Adrenal gland (tissue), 12 donors: ENCODE results near the gene ERAL1. TPM values are rescaled to one million over a fixed set of nuclear protein-coding genes. Genes with fewer than 3 reads are reported as not detected.
A peak's percentile ranks its signal among the peaks of the same experiment; 100 is the strongest.
"Not testable (repeated sequence)": the region's sequence is repeated elsewhere in the genome, so short reads cannot be mapped to it uniquely, and the experiment has no call there.

Experiments
- DNase-seq, 7 donors: peaks; one replicate each; pipeline ENCODE4 v3.0.0-alpha.2; 2019 to 2020
- H3K27ac ChIP-seq, 5 donors: fragments of 200-600 bp; sonication (generic) in 4 of 5; 1 replicate in 3 of 5; 2 replicates in 2 of 5; pipeline versions ENCODE4 v1.5.1 to v1.8.0; 2016 to 2020; ENCODE audit warnings: mild to moderate bottlenecking in 1 of 5
- H3K27me3 ChIP-seq: fragments of 200-600 bp; 2 replicates; pipeline ENCODE4 v1.8.0; 2021
- H3K36me3 ChIP-seq, 2 donors: fragments of 200-600 bp; replicated peaks in 1 of 2; 1 replicate in 1 of 2; 2 replicates in 1 of 2; pipeline versions ENCODE4 v1.5.1 to v1.8.0; 2018 to 2022
- H3K4me1 ChIP-seq, 2 donors: fragments of 200-600 bp; replicated peaks in 1 of 2; 1 replicate in 1 of 2; 2 replicates in 1 of 2; pipeline versions ENCODE4 v1.5.1 to v1.8.0; 2018 to 2021
- H3K4me3 ChIP-seq, 4 donors: fragments of 200-600 bp; sonication (generic) in 3 of 4; one replicate each; pipeline ENCODE4 v1.5.1; 2016 to 2018
- H3K9me3 ChIP-seq, 3 donors: fragments of 200-600 bp; sonication (generic) in 1 of 3; replicated peaks in 1 of 3; 1 replicate in 2 of 3; 2 replicates in 1 of 3; pipeline versions ENCODE4 v1.5.1 to v1.8.0; 2016 to 2021
- POLR2A ChIP-seq, 2 donors: fragments of 450-650 bp; IDR thresholded peaks; one replicate each; pipeline ENCODE4 v1.6.1; 2017; ENCODE audit warnings: antibody characterized with exemption in 2 of 2, mild to moderate bottlenecking in 2 of 2, moderate library complexity in 1 of 2
- WGBS, 4 donors: extraction: QIAGEN DNeasy Blood & Tissue Kit in 2 of 4; methylation state at CpG; one replicate each; pipeline versions ENCODE4 v1.1.5 to v1.1.7; 2013 to 2017; 5-methylcytosine and 5-hydroxymethylcytosine counted together
- intact Hi-C, 2 donors: fragments of 100-400 bp; cut with DNase I; formaldehyde crosslinking; loops; one replicate each; pipeline versions ENCODE4 v1.14.1 to v1.15.0; 2022 to 2023
- polyA plus RNA-seq, 3 donors: library from polyadenylated mRNA; stranded (reverse); fragments of 200-250 nt in 2 of 3; fragments of 350-450 nt in 1 of 3; fragmentation: Illumina TruSeq in 1 of 3; extraction: RNeasy Lipid Tissue Mini Kit (QIAGEN cat#74804) in 1 of 3; gene quantifications; one replicate each; pipeline ENCODE4 v1.2.3, GENCODE V29; 2013 to 2014
- total RNA-seq, 9 donors: library from RNA; depleted of rRNA in 4 of 9; stranded (reverse); fragments of >200 nt in 4 of 9; fragments of 120-200 nt in 1 of 9; fragmentation: NEBNext Ultra II Directional in 1 of 9; extraction: Animal tissue kit (Norgen Biotek cat#: 25700) in 1 of 9; gene quantifications; one replicate each; pipeline versions ENCODE4 v1.1.0 to v1.2.4, GENCODE V29; 2013 to 2023
- TF ChIP-seq, protein P1 (sequence below), 6 experiments: fragments of 450-650 bp in 4 of 6; fragments of 200-600 bp in 2 of 6; sonication (generic) in 1 of 6; IDR thresholded peaks; 1 replicate in 5 of 6; 2 replicates in 1 of 6; pipeline versions ENCODE4 v1.5.1 to v1.8.0; 2016 to 2021; ENCODE audit warnings: antibody characterized with exemption in 6 of 6, mild to moderate bottlenecking in 2 of 6, moderate library complexity in 1 of 6
- donor health status: healthy with polysubstance abuse.
- donor health status: Bipolar disorder and iron deficiency.
- donor health status: DM: yes; HTN: yes; CAD: no.
- donor health status: DM: no; HTN: no; CAD: no.
- donor health status: DM: no; HTN: no; CAD: no.
- donor health status: DM: yes; HTN: yes; CAD: no.

The ERAL1 gene
- total and polyA plus RNA-seq, 12 donors: 42.8 to 80.8 (median 55.1) TPM

DNA sequence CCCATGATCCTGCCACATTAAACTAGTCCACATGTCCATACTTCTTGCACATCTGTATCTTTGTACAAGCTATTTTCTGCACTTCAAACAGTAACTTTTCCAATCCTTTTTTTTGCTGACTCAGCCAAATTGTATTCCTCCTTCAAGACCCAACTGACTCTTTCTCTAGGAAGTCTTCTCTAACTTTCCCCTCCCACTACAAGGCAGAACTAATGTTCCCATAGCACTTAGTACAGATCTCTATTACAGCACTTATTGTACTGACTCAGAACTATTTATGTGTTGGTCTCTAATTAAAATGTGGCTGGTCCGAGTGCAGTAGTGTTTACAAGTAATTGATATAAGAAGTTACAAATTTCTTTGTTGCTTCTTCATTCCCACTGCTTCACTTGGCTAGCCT lies 20.4 kb upstream of the ERAL1 start:
- WGBS, 4 donors: 96 to 100% (median 100%) methylated on average over 1 of the region's 1 CpG

GRCh38 chr17:28836541-28836940 lies 18.3 kb upstream of the ERAL1 start:
- H3K4me1 ChIP-seq, H3K4me3 ChIP-seq, H3K27ac ChIP-seq, H3K36me3 ChIP-seq, H3K27me3 ChIP-seq, intact Hi-C loops, H3K9me3 ChIP-seq: not testable (repeated sequence)
- peak in 1 of 7 donors; percentile 38 for DNase-seq
- 90 to 93% (median 92%) methylated on average over 8 to 10 of the region's 10 CpGs for WGBS, 4 donors

More for the DNA sequence above, 20.4 kb upstream of the ERAL1 start:
- Histone ChIP-seq H3K27ac (no peak overlapping the region), H3K27me3 (no peaks in the 10 kb centered on the region), H3K36me3 (no peaks in the 10 kb centered on the region), H3K4me3 (no peak overlapping the region), H3K4me1 (no peaks in the 10 kb centered on the region), H3K9me3 (no peaks in the 10 kb centered on the region)
- intact Hi-C loops: no loop called here
- TF ChIP-seq, protein P1, sequence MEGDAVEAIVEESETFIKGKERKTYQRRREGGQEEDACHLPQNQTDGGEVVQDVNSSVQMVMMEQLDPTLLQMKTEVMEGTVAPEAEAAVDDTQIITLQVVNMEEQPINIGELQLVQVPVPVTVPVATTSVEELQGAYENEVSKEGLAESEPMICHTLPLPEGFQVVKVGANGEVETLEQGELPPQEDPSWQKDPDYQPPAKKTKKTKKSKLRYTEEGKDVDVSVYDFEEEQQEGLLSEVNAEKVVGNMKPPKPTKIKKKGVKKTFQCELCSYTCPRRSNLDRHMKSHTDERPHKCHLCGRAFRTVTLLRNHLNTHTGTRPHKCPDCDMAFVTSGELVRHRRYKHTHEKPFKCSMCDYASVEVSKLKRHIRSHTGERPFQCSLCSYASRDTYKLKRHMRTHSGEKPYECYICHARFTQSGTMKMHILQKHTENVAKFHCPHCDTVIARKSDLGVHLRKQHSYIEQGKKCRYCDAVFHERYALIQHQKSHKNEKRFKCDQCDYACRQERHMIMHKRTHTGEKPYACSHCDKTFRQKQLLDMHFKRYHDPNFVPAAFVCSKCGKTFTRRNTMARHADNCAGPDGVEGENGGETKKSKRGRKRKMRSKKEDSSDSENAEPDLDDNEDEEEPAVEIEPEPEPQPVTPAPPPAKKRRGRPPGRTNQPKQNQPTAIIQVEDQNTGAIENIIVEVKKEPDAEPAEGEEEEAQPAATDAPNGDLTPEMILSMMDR (IDR thresholded peaks at IDR 0.05): no peak
- TF ChIP-seq POLR2A (IDR thresholded peaks at IDR 0.05): no peak
- DNase-seq: no peak

GRCh38 chr17:28839221-28839620 lies 15.6 kb upstream of the ERAL1 start:
- intact Hi-C loops: no loop called here
- 71 to 87% (median 78%) methylated on average over 2 of the region's 2 CpGs for WGBS, 4 donors
- TF ChIP-seq, protein P1 (IDR thresholded peaks at IDR 0.05): no peak
- no peak for TF ChIP-seq POLR2A (IDR thresholded peaks at IDR 0.05)

GRCh38 chr17:28841901-28842281 lies 12.9 kb upstream of the ERAL1 start:
- intact Hi-C loops: loop anchor here in 1 of 2 donors (10.0 kb wide), 1 partner anchor 87 kb away; no protein-coding TSS in a partner anchor
- H3K27ac ChIP-seq: peak overlapping the region in 2 of 5 donors; percentile 69 to 86
- no peaks in the 10 kb centered on the region for H3K27me3 ChIP-seq
- TF ChIP-seq POLR2A (IDR thresholded peaks at IDR 0.05): no peak
- TF ChIP-seq, protein P1 (IDR thresholded peaks at IDR 0.05): no peak
- H3K4me3 ChIP-seq: peak overlapping the region; percentile 21 to 89 (median 56)
- no peak for DNase-seq
- no peaks in the 10 kb centered on the region for H3K36me3 ChIP-seq
- WGBS, 4 donors: 1 to 5% (median 2%) methylated on average over 6 of the region's 6 CpGs
- peaks cover 5 to 10% of the 10 kb centered on the region in 2 donors for H3K4me1 ChIP-seq
- H3K9me3 ChIP-seq: no peaks in the 10 kb centered on the region

More at GRCh38 chr17:28839221-28839620, 15.6 kb upstream of the ERAL1 start:
- Histone ChIP-seq H3K4me3 (no peak overlapping the region), H3K27me3 (no peaks in the 10 kb centered on the region), H3K36me3 (no peaks in the 10 kb centered on the region), H3K9me3 (no peaks in the 10 kb centered on the region), H3K27ac (no peak overlapping the region), H3K4me1 (peaks cover 5 to 10% of the 10 kb centered on the region in 2 donors)
- DNase-seq: no peak
